ENCODE results near the gene RBBP7. TPM values are rescaled to one million over a fixed set of nuclear protein-coding genes. Genes with fewer than 3 reads are reported as not detected.

Gene RBBP7
- total RNA-seq, 1 experiment from 2014 or later: 155 TPM

GRCh38 chrX:16797841-16798240 lies 72.3 kb downstream of the RBBP7 start:
- ChIA-PET POLR2A (ENCODE audit: unreplicated experiment) (interaction anchor here (0.6 kb wide), 1 partner anchor 9 kb away, joined by 4 read pairs; no protein-coding TSS in a partner anchor), CTCF (no interaction called here)
- no peak for ATAC-seq
- Histone ChIP-seq H2AFZ (ENCODE audit: low read length) (no peak overlapping the region), H3K4me1 (ENCODE audit: insufficient read depth, low read length) (no peaks in the 10 kb centered on the region), H3K9me2 (replicated peaks; ENCODE audit: low read length) (no peaks in the 10 kb centered on the region), H3K79me2 (ENCODE audit: low read length) (peaks cover 71% of the 10 kb centered on the region), H4K20me1 (ENCODE audit: low read length) (no peaks in the 10 kb centered on the region), H3K9me3 (ENCODE audit: low read length) (no peaks in the 10 kb centered on the region), H3K36me3 (ENCODE audit: low read depth, low read length) (peaks cover 13% of the 10 kb centered on the region), H3F3A (ENCODE audit: low read length, unreplicated experiment) (no peaks in the 10 kb centered on the region), H3K4me3 (ENCODE audit: low read length) (no peak overlapping the region), H3K27ac (ENCODE audit: low read length) (no peak overlapping the region), H3K4me2 (ENCODE audit: low read length) (no peak overlapping the region), H3K27me3 (ENCODE audit: low read length) (no peaks in the 10 kb centered on the region), H3K9ac (ENCODE audit: low read length) (no peak overlapping the region)
- no peak for DNase-seq
- no peak for TF ChIP-seq EZH2 (IDR thresholded peaks at IDR 0.05; ENCODE audit: low read length, unreplicated experiment)
- TF ChIP-seq CTCF (conservative IDR thresholded peaks at IDR 0.05; ENCODE audit: low read depth, low read length): no peak
- TF ChIP-seq EZH2phosphoT487 (IDR thresholded peaks at IDR 0.05; ENCODE audit: borderline replicate concordance, low read length): no peak
- intact Hi-C loops (cut with micrococcal nuclease): no loop called here
- BruUV-seq (replicated peaks): no TSS peak

DNA sequence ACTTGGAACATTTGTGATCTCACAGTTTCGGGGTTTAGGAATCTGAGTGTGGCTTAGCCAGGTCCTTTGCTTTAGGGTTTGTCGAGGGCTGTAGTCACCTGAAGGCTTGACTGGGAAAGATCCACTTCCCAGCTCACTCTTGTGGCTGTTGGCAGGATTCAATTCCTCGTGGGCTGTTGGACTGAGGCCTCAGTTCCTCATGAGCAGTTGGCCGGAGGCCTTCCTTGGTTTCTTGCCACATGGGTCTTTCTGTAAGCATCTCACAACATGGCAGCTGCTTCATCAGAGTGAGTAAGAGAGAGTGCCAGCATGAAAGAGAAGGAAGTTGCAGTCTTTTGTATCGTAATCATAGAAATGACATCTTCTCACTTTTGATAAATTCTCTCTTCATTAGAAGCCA lies 72.8 kb downstream of the RBBP7 start:
- ChIA-PET POLR2A (ENCODE audit: unreplicated experiment) (interaction anchor here (0.6 kb wide), 1 partner anchor 9 kb away, joined by 4 read pairs; no protein-coding TSS in a partner anchor), CTCF (no interaction called here)
- Histone ChIP-seq H4K20me1 (ENCODE audit: low read length) (0 out of 2 replicates have a peak, but pooled peaks cover under 1% of the 10 kb centered on the region), H3K79me2 (ENCODE audit: low read length) (peaks cover 67% of the 10 kb centered on the region), H3K36me3 (ENCODE audit: low read depth, low read length) (peaks cover 13% of the 10 kb centered on the region), H2AFZ (ENCODE audit: low read length) (no peak overlapping the region), H3K9me3 (ENCODE audit: low read length) (no peaks in the 10 kb centered on the region), H3K4me3 (ENCODE audit: low read length) (no peak overlapping the region), H3K27me3 (ENCODE audit: low read length) (no peaks in the 10 kb centered on the region), H3K4me2 (ENCODE audit: low read length) (no peak overlapping the region), H3K9me2 (replicated peaks; ENCODE audit: low read length) (no peaks in the 10 kb centered on the region), H3K9ac (ENCODE audit: low read length) (no peak overlapping the region), H3K27ac (ENCODE audit: low read length) (no peak overlapping the region), H3F3A (ENCODE audit: low read length, unreplicated experiment) (no peaks in the 10 kb centered on the region), H3K4me1 (ENCODE audit: insufficient read depth, low read length) (no peaks in the 10 kb centered on the region)
- DNase-seq: no peak
- intact Hi-C loops (cut with micrococcal nuclease): no loop called here
- no TSS peak for BruUV-seq (replicated peaks)
- no peak for ATAC-seq
- TF ChIP-seq CTCF (conservative IDR thresholded peaks at IDR 0.05; ENCODE audit: low read depth, low read length) (no peak), EZH2phosphoT487 (IDR thresholded peaks at IDR 0.05; ENCODE audit: borderline replicate concordance, low read length) (no peak), EZH2 (IDR thresholded peaks at IDR 0.05; ENCODE audit: low read length, unreplicated experiment) (no peak)

- no peaks in the 10 kb centered on the region for H3K4me1 ChIP-seq (ENCODE audit: insufficient read depth, low read length)
- H3K27ac ChIP-seq (ENCODE audit: low read length): no peak overlapping the region
- no peaks in the 10 kb centered on the region for H3K9me2 ChIP-seq (replicated peaks; ENCODE audit: low read length)
- H3K4me3 ChIP-seq (ENCODE audit: low read length): no peak overlapping the region
- DNase-seq (no peak), ATAC-seq (no peak)
- TF ChIP-seq CTCF (conservative IDR thresholded peaks at IDR 0.05; ENCODE audit: low read depth, low read length) (no peak), EZH2 (IDR thresholded peaks at IDR 0.05; ENCODE audit: low read length, unreplicated experiment) (no peak), EZH2phosphoT487 (IDR thresholded peaks at IDR 0.05; ENCODE audit: borderline replicate concordance, low read length) (no peak)
- POLR2A ChIA-PET (ENCODE audit: unreplicated experiment): no interaction called here
- 0 out of 2 replicates have a peak, but pooled peaks cover 8% of the 10 kb centered on the region for H4K20me1 ChIP-seq (ENCODE audit: low read length)
- no peak overlapping the region for H2AFZ ChIP-seq (ENCODE audit: low read length)
- peaks cover 19% of the 10 kb centered on the region for H3K36me3 ChIP-seq (ENCODE audit: low read depth, low read length)
- CTCF ChIA-PET: no interaction called here
- H3K9me3 ChIP-seq (ENCODE audit: low read length): no peaks in the 10 kb centered on the region
- H3F3A ChIP-seq (ENCODE audit: low read length, unreplicated experiment): no peaks in the 10 kb centered on the region
- no peak overlapping the region for H3K4me2 ChIP-seq (ENCODE audit: low read length)
- H3K79me2 ChIP-seq (ENCODE audit: low read length): peaks cover 71% of the 10 kb centered on the region
- H3K9ac ChIP-seq (ENCODE audit: low read length): no peak overlapping the region
- BruUV-seq (replicated peaks): no TSS peak
- intact Hi-C loops (cut with micrococcal nuclease): no loop called here
- H3K27me3 ChIP-seq (ENCODE audit: low read length): no peaks in the 10 kb centered on the region
These were observed 73.9 kb downstream of the RBBP7 start for GRCh38 chrX:16796298-16796697.
